Upper lobe of left lung (tissue), 4 donors: Measurements from ENCODE around the gene XRCC5.

Source experiments
- CTCF ChIP-seq, 6 experiments: fragments of 450-650 bp in 4 of 6; fragments of 200-600 bp in 2 of 6; sonication (generic) in 2 of 6; IDR thresholded peaks; one replicate each; pipeline ENCODE4 v1.5.1; 2016 to 2019; ENCODE audit warnings: antibody characterized with exemption in 6 of 6
- EP300 ChIP-seq, 4 donors: sonication (generic); formaldehyde crosslinking; IDR thresholded peaks; one replicate each; pipeline ENCODE4 v1.5.1; 2017; ENCODE audit warnings: antibody characterized with exemption in 4 of 4, control low read depth in 2 of 4

DNA sequence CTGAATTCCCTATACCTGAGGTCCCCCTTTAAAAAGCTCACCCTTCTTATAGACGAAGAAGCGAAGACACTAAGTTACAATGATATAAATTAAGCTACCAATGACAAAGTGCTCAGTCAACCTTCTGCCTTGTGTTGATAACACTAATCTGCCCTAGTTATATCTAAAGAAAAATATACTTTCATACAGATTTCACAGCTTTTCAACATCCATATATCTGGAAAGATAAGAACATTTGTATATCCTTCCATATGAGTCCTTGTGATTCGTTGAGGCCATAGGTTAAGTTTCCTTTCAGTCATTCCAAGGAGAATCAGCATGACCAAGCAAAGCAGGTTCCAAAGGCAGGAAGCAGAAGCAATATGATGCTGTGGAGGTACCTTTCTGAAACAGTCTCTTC is 46.8 kb downstream of the XRCC5 start:
- TF ChIP-seq CTCF (IDR thresholded peaks at IDR 0.05) (no peak), EP300 (IDR thresholded peaks at IDR 0.05) (no peak)
